GM21447 (cell line): ENCODE results near the gene ATP2B2.

Source experiments
- ATAC-seq: cut with Tn5 transposase; IDR thresholded peaks from one replicate; pipeline ENCODE4 v1.9.1; 2021; ENCODE audit not compliant: unreplicated experiment

The ATP2B2 gene

GRCh38 chr3:10368512-10368911 is 136.9 kb downstream of the ATP2B2 start:
- ATAC-seq, result no peak

GRCh38 chr3:10367506-10367905 is 137.9 kb downstream of the ATP2B2 start:
- no peak for ATAC-seq

- no peak for ATAC-seq
Measured at GRCh38 chr3:10366651-10367101, 138.7 kb downstream of the ATP2B2 start.

GRCh38 chr3:10365791-10366190 is 139.6 kb downstream of the ATP2B2 start:
- ATAC-seq, result no peak

- ATAC-seq, result no peak
Measured at GRCh38 chr3:10365316-10365715, 140.1 kb downstream of the ATP2B2 start.

GRCh38 chr3:10364806-10365205 is 140.6 kb downstream of the ATP2B2 start:
- ATAC-seq, result no peak

GRCh38 chr3:10363935-10364334 is 141.5 kb downstream of the ATP2B2 start:
- ATAC-seq, result no peak

- ATAC-seq, result no peak
Measured at GRCh38 chr3:10361375-10361774, 144.0 kb downstream of the ATP2B2 start.

- ATAC-seq, result no peak
Measured at GRCh38 chr3:10360478-10360877, 144.9 kb downstream of the ATP2B2 start.

GRCh38 chr3:10359761-10360161 is 145.6 kb downstream of the ATP2B2 start:
- ATAC-seq, result no peak

- no peak for ATAC-seq
Measured at GRCh38 chr3:10358309-10358980, 146.9 kb downstream of the ATP2B2 start.

GRCh38 chr3:10357592-10358308 is 147.6 kb downstream of the ATP2B2 start:
- peak; percentile 85 for ATAC-seq

- ATAC-seq, result no peak
Measured at GRCh38 chr3:10357095-10357494, 148.3 kb downstream of the ATP2B2 start.

GRCh38 chr3:10356461-10356981 is 148.9 kb downstream of the ATP2B2 start:
- no peak for ATAC-seq

- ATAC-seq, result no peak
Measured at GRCh38 chr3:10354361-10355015, 150.9 kb downstream of the ATP2B2 start.

GRCh38 chr3:10353661-10354360 is 151.6 kb downstream of the ATP2B2 start:
- ATAC-seq, result no peak

GRCh38 chr3:10353160-10353559 is 152.2 kb downstream of the ATP2B2 start:
- no peak for ATAC-seq

- ATAC-seq, result no peak
Measured at GRCh38 chr3:10352146-10352911, 153.1 kb downstream of the ATP2B2 start.

- ATAC-seq, result no peak
Measured at GRCh38 chr3:10351013-10351735, 154.2 kb downstream of the ATP2B2 start.
